ENCODE data around the gene PARN.

DNA sequence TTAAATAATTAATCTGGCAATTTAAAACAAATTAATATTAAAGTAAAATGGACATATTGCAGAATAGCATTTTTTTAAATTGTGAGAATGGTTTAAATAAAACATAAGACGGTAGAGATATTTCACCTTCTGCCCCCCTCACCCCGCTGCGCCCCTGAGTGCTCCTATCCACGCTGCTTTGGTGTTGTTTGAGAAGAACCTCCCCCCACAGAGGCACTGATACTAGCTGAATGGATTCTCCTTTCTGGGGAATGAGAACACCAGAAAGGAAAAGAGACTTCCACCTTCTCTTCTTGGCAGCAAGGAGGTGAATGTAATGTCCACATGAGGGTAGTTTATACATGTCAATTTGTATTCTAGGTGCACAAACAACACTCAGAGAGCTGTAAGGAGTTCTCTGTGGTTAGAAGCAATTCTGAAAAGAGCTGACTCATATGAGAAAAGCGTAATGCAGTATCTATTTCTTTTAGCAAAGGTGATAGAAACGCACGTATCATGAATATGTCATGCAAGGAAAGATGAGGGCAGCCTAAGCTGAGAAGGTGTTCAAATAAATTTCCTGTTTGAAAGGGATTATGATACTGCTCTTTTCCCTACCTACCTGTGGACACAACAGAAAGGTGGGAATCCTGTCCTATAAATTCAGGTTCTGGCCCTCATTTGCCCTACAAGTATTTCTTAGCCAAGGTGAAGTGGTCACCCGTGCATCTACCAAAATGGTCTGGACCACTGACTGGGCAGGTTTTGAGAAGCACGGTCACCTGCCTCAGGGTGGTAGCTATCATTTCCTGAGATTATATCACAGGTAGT is 126.9 kb downstream of the PARN start:
- TF ChIP-seq, protein P1, sequence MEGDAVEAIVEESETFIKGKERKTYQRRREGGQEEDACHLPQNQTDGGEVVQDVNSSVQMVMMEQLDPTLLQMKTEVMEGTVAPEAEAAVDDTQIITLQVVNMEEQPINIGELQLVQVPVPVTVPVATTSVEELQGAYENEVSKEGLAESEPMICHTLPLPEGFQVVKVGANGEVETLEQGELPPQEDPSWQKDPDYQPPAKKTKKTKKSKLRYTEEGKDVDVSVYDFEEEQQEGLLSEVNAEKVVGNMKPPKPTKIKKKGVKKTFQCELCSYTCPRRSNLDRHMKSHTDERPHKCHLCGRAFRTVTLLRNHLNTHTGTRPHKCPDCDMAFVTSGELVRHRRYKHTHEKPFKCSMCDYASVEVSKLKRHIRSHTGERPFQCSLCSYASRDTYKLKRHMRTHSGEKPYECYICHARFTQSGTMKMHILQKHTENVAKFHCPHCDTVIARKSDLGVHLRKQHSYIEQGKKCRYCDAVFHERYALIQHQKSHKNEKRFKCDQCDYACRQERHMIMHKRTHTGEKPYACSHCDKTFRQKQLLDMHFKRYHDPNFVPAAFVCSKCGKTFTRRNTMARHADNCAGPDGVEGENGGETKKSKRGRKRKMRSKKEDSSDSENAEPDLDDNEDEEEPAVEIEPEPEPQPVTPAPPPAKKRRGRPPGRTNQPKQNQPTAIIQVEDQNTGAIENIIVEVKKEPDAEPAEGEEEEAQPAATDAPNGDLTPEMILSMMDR (IDR thresholded peaks at IDR 0.05) = no peak
- TF ChIP-seq POLR2AphosphoS5 (IDR thresholded peaks at IDR 0.05; ENCODE audit: low read depth, low read length) (no peak), TCF7L2 (IDR thresholded peaks at IDR 0.05; ENCODE audit: low read depth, low read length) (no peak), SIN3A (IDR thresholded peaks at IDR 0.05; ENCODE audit: borderline replicate concordance, insufficient read depth, low read depth, low read length) (no peak)
- TF ChIP-seq, protein P2, sequence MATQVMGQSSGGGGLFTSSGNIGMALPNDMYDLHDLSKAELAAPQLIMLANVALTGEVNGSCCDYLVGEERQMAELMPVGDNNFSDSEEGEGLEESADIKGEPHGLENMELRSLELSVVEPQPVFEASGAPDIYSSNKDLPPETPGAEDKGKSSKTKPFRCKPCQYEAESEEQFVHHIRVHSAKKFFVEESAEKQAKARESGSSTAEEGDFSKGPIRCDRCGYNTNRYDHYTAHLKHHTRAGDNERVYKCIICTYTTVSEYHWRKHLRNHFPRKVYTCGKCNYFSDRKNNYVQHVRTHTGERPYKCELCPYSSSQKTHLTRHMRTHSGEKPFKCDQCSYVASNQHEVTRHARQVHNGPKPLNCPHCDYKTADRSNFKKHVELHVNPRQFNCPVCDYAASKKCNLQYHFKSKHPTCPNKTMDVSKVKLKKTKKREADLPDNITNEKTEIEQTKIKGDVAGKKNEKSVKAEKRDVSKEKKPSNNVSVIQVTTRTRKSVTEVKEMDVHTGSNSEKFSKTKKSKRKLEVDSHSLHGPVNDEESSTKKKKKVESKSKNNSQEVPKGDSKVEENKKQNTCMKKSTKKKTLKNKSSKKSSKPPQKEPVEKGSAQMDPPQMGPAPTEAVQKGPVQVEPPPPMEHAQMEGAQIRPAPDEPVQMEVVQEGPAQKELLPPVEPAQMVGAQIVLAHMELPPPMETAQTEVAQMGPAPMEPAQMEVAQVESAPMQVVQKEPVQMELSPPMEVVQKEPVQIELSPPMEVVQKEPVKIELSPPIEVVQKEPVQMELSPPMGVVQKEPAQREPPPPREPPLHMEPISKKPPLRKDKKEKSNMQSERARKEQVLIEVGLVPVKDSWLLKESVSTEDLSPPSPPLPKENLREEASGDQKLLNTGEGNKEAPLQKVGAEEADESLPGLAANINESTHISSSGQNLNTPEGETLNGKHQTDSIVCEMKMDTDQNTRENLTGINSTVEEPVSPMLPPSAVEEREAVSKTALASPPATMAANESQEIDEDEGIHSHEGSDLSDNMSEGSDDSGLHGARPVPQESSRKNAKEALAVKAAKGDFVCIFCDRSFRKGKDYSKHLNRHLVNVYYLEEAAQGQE (IDR thresholded peaks at IDR 0.05; ENCODE audit: insufficient read depth in 1 of 2, low read depth in 2 of 2, low read length in 1 of 2) = no peak
